HG02943 (cell line): ENCODE data around the gene CDC42EP3.
A peak's percentile ranks its signal among the peaks of the same experiment; 100 is the strongest.

Experiments
- ATAC-seq: cut with Tn5 transposase; IDR thresholded peaks from one replicate; pipeline ENCODE4 v1.9.1; 2021; ENCODE audit warnings: mild to moderate bottlenecking, low read depth, moderate library complexity; ENCODE audit not compliant: unreplicated experiment

Gene CDC42EP3

GRCh38 chr2:37671009-37671815 is at the start of gene CDC42EP3:
Gene CDC42EP3 (minus strand): TSS chr2:37671642. CDS start chr2:37646587, 25,055 bp downstream.
- peak; percentile 46 for ATAC-seq

- ATAC-seq, result no peak
Measured at GRCh38 chr2:37721201-37721560, 49.7 kb upstream of the CDC42EP3 start.

- ATAC-seq, result no peak
Measured at GRCh38 chr2:37720533-37721200, 49.2 kb upstream of the CDC42EP3 start.

GRCh38 chr2:37718515-37719161 is 47.2 kb upstream of the CDC42EP3 start:
- no peak for ATAC-seq

GRCh38 chr2:37713258-37713700 is 41.8 kb upstream of the CDC42EP3 start:
- ATAC-seq, result no peak

GRCh38 chr2:37711831-37712230 is 40.4 kb upstream of the CDC42EP3 start:
- ATAC-seq, result no peak

- no peak for ATAC-seq
Measured at GRCh38 chr2:37711308-37711731, 39.9 kb upstream of the CDC42EP3 start.

GRCh38 chr2:37709111-37709510 is 37.7 kb upstream of the CDC42EP3 start:
- no peak for ATAC-seq

GRCh38 chr2:37708146-37708545 is 36.7 kb upstream of the CDC42EP3 start:
- no peak for ATAC-seq

- ATAC-seq, result no peak
Measured at GRCh38 chr2:37707393-37707792, 36.0 kb upstream of the CDC42EP3 start.

- no peak for ATAC-seq
Measured at GRCh38 chr2:37706334-37707183, 35.1 kb upstream of the CDC42EP3 start.

- no peak for ATAC-seq
Measured at GRCh38 chr2:37705191-37705590, 33.7 kb upstream of the CDC42EP3 start.

GRCh38 chr2:37698931-37699481 is 27.6 kb upstream of the CDC42EP3 start:
- no peak for ATAC-seq

GRCh38 chr2:37695336-37695735 is 23.9 kb upstream of the CDC42EP3 start:
- ATAC-seq, result no peak

- ATAC-seq, result no peak
Measured at GRCh38 chr2:37692711-37693110, 21.3 kb upstream of the CDC42EP3 start.

GRCh38 chr2:37689751-37690150 is 18.3 kb upstream of the CDC42EP3 start:
- no peak for ATAC-seq

GRCh38 chr2:37688771-37689468 is 17.5 kb upstream of the CDC42EP3 start:
- no peak for ATAC-seq

- ATAC-seq, result no peak
Measured at GRCh38 chr2:37686792-37687526, 15.5 kb upstream of the CDC42EP3 start.

GRCh38 chr2:37684809-37685208 is 13.4 kb upstream of the CDC42EP3 start:
- ATAC-seq, result no peak
